Measurements from ENCODE around the gene TMEM176B. TPM values are rescaled to one million over a fixed set of nuclear protein-coding genes. Genes with fewer than 3 reads are reported as not detected.
A peak's percentile ranks its signal among the peaks of the same experiment; 100 is the strongest.
"Not testable (repeated sequence)": the region's sequence is repeated elsewhere in the genome, so short reads cannot be mapped to it uniquely, and the experiment has no call there.

Gene TMEM176B
- total RNA-seq, 1 experiment from 2014 or later: not detected

DNA sequence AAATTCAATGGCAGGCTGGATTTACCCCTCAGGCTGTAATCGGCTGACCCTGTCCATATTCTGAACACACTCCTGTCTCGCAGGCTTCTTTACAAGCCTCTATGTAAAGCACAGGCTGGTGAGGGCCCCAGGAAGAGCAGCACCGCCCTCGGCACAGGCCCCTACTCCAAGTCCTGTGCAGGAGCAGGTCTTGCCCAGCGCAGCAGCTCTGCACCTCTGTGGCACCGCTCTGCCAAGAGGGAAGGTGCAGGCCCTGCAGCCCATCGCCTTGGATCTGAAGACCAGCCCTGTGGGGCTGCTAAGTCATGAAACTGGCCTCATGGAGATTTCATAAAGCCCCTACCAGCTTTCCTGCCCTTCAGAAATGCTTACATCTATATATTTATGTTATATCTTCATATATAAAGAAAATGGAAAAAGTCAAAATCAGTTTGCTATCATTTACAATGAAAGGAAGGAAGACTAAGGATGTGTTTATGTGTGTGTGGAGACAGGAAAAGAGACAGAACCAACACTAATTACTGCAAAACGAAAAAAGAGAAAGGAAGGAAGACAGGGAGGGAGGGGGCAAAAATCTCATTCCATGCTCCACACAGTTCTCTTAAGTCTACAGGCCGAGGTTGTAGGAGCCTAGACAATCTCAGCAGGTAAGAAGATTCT is 9.6 kb downstream of the TMEM176B start:
- no peak for DNase-seq (ENCODE audit: low read depth)

- DNase-seq (ENCODE audit: low read depth): peak; percentile 10
Measured at GRCh38 chr7:150788474-150789269, 11.5 kb downstream of the TMEM176B start.

GRCh38 chr7:150787321-150788281 is 12.6 kb downstream of the TMEM176B start:
- no peak for DNase-seq (ENCODE audit: low read depth)

GRCh38 chr7:150784954-150785353 is 15.2 kb downstream of the TMEM176B start:
- DNase-seq (ENCODE audit: low read depth): no peak

- no peak for DNase-seq (ENCODE audit: low read depth)
Measured at GRCh38 chr7:150784120-150784736, 15.9 kb downstream of the TMEM176B start.

- DNase-seq (ENCODE audit: low read depth): no peak
Measured at GRCh38 chr7:150781961-150782360, 18.2 kb downstream of the TMEM176B start.

DNA sequence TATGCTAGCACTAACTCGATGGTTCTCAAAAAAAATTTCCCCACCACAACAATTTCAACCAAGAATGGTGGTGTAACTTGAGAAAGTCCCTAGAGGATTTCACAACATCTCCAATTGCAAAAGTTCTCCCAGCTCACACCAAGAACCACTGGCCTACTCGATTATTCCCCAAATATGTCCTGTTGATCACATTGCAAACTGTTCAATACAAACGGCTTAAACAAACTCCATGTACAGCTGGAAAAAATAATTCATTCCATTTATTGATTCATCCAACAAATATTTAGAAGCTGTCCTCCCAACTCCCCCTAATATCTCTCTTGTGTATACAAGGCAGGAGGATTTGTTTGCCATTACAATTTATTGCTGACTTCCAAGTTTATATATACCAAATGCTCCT is 19.1 kb downstream of the TMEM176B start:
- no peak for DNase-seq (ENCODE audit: low read depth)

DNA sequence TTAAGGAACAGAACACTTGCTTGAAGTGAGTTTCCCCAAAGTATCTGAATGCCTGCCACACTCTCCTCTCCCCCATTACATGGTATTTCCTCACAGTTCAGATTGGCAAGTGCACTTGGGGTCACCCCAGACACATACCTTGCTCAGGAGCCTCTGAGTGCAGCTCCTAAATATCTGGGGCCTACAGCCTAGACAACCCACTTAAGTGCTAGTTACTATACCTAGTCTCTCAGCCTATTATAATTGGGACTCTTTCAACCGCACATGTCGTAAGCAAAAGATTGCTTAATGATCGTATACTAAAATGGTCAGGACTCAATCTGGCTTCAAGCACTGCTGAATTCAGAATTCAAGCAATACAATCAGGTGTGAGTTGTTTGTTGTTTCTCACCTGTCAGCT is 19.9 kb downstream of the TMEM176B start:
- no peak for DNase-seq (ENCODE audit: low read depth)

DNA sequence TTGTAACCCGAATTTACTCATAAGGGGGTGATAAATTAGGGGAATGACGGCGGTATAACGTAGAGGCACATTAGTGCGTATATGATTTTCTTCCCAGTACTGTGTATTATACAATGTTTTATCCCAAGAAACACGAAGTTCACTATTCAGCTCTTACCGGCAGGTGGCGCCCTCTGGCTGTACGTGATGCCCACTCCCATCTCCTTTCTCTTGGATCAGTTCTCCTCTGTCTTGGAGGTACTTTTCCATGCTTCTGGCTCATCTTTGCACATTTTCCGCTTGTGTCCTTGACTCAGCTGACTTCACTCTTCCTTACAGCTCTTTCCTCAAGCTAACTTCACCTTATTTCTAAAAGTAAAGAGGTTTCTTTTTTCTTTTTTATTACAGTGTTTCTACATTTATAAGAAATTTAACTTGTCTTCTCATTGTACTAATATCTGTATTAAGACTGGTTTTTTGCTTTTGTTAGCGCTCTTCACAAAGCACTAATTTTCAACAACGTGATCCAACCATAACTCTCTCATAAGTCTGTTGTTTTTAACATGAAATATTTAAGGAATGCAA is 21.3 kb downstream of the TMEM176B start:
- DNase-seq (ENCODE audit: low read depth): peak; percentile 60

DNA sequence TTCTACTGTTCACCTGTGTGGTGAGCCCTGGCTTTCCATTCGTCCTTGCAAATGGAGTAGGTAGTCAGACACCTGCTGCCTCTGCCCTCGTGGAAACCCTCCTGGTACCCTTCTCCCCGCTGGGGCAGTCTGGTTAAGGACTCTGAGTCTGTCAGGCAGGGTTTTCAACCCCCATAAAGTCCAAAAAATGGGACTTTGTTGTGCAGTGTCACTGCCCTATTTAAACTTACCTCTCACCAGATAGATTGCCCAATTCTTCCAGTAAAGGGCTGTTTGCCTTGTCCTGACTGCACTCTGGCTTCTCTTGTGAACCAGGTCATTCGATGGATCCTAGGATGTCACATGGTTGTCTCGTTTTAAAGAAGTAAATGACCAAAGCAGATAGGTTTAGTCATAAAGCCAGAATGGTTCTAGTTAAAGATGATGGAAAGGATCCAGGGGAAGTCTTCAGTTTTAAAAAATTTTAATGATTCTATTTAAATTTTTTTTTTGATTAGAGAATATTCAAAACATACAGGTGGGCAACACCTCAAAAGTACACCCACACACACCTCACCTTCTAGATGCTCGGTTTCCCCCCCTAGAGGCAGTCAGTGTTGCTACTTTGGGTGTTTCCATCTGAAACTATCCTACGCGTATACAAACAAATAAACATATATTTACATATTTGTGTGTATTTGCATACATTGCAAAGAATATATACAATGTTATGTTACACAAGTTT is 22.0 kb downstream of the TMEM176B start:
- DNase-seq (ENCODE audit: low read depth): no peak

- not testable (repeated sequence) for DNase-seq (ENCODE audit: low read depth)
Measured at GRCh38 chr7:150774131-150774530, 26.0 kb downstream of the TMEM176B start.

DNA sequence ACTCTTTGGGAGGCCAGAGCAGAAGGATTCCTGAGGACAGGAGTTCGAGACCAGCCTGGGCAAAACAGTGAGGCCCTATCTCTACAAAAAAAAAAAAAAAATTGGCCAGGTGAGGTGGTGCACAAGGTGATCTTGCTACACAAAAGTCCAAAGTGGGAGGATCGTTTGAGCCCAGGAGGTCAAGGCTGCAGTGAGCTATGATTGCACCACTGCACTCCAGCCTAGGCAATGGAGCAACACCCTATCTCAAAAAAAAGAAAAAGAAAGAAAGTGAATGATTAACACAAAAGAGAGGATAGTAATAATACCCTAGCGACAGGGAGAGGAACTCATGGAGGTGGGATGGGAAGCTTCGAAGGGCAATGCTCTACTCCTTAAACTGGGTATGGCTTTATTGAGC is 30.4 kb downstream of the TMEM176B start:
- DNase-seq (ENCODE audit: low read depth): no peak

- DNase-seq (ENCODE audit: low read depth): no peak
Measured at GRCh38 chr7:150766334-150766709, 33.8 kb downstream of the TMEM176B start.

DNA sequence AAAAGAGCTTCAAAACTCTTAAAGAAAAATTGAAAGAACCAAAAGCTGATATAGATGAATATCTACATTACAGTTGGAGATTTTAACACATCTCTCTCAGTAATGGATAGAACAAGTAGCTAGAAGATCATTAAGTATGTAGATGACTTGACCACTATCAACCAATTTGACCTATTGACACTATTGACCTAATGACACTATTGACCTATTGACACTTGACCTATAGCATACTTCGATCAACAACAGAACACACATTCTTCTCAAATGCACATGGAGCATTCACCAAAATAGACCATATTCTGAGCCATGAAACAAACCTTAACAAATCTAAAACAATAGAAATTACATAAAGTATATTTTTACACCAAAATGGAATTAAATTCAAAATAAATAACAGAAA is 40.7 kb downstream of the TMEM176B start:
- no peak for DNase-seq (ENCODE audit: low read depth)

GRCh38 chr7:150756858-150757257 is 43.3 kb downstream of the TMEM176B start:
- peak; percentile 9 for DNase-seq (ENCODE audit: low read depth)

GRCh38 chr7:150756166-150756565 is 44.0 kb downstream of the TMEM176B start:
- no peak for DNase-seq (ENCODE audit: low read depth)

DNA sequence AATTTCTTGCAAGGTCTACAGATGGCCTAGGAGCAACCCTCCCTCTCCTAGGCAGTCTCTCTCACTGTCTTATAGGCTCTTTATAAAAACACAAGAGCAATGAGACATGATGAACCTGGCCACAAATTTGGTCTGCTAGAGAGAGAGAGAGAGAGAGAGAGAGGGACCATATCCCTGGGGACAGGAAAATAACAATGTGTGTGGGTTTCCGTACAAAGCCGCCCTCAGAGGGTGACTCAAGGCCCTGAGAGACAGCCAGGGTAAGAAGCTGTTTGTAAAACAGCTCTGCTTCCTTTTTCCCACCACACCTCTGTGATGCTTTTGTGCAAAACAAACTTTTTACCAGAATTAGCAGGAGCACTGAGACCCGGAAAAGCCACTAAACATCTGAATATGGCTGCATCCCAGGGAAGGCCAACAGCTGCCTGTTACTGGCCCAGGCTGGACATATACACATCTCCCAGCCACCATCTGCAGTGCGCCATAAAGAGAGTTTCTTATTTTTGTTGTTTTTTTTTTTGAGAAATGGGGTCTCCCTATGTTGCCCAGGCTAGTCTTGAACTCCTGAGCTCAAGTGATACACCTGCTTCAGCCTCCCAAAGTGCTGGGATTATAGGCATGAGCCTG is 44.6 kb downstream of the TMEM176B start:
- DNase-seq (ENCODE audit: low read depth): peak; percentile 8

- no peak for DNase-seq (ENCODE audit: low read depth)
Measured at GRCh38 chr7:150754951-150755350, 45.2 kb downstream of the TMEM176B start.

- peak; percentile 18 for DNase-seq (ENCODE audit: low read depth)
Measured at GRCh38 chr7:150753826-150754603, 46.1 kb downstream of the TMEM176B start.

Data from M059J (cell line).